ENCODE data around the gene SLC35C1. TPM values are rescaled to one million over a fixed set of nuclear protein-coding genes. Genes with fewer than 3 reads are reported as not detected.
A peak's percentile ranks its signal among the peaks of the same experiment; 100 is the strongest.

The SLC35C1 gene
- total and polyA plus RNA-seq, 12 donors, result 4.5 to 14.1 (median 6.1) TPM

DNA sequence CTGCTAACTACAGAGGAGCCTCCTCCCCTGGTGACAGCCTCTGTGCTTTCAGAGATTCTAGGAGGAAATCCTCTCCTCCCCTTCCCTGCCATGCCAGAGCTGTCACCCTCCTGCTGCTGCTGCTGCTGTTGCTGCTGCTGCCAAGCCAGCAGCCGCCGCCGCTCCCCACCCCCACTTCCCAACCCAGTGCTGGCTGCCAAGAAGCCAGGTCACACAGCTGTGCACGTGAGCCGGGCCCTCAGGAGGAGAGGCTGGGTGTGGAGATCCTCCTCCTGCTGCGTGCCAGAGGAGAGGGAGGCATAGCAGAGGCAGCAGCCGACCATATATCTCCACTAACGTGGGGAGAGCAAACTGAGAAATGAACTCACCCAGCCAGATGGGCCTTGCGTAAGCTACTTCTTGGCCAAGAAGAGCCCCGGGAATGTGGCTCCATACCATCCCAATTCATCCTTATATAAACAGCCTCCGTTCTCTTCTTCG is 54.8 kb downstream of the SLC35C1 start:
- peak; percentile 81 to 89 (median 86) for ATAC-seq
- intact Hi-C loops (cut with DNase I), result loop anchor here in 2 of 10 donors (5.0 to 10.0 kb wide), 2 partner anchors 58 to 145 kb away; partner anchors contain the start of gene PEX16 (in 1 of the 2)
- DNase-seq, result peak; percentile 93 to 94
- Histone ChIP-seq H3K4me3 (peak overlapping the region in 1 of 10 donors; percentile 6), H3K36me3 (peaks cover 0 to 94% (median 48%) of the 10 kb centered on the region in 9 donors), H3K27me3 (no peaks in the 10 kb centered on the region), H3K9me3 (no peaks in the 10 kb centered on the region), H3K4me1 (peaks cover 35 to 90% (median 65%) of the 10 kb centered on the region in 9 donors), H3K27ac (peak overlapping the region; percentile 68 to 99 (median 90))
- 16 to 18% methylated on average over 12 of the region's 12 CpGs for WGBS, 2 donors
- TF ChIP-seq, protein P1, sequence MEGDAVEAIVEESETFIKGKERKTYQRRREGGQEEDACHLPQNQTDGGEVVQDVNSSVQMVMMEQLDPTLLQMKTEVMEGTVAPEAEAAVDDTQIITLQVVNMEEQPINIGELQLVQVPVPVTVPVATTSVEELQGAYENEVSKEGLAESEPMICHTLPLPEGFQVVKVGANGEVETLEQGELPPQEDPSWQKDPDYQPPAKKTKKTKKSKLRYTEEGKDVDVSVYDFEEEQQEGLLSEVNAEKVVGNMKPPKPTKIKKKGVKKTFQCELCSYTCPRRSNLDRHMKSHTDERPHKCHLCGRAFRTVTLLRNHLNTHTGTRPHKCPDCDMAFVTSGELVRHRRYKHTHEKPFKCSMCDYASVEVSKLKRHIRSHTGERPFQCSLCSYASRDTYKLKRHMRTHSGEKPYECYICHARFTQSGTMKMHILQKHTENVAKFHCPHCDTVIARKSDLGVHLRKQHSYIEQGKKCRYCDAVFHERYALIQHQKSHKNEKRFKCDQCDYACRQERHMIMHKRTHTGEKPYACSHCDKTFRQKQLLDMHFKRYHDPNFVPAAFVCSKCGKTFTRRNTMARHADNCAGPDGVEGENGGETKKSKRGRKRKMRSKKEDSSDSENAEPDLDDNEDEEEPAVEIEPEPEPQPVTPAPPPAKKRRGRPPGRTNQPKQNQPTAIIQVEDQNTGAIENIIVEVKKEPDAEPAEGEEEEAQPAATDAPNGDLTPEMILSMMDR (IDR thresholded peaks at IDR 0.05), result no peak

DNA sequence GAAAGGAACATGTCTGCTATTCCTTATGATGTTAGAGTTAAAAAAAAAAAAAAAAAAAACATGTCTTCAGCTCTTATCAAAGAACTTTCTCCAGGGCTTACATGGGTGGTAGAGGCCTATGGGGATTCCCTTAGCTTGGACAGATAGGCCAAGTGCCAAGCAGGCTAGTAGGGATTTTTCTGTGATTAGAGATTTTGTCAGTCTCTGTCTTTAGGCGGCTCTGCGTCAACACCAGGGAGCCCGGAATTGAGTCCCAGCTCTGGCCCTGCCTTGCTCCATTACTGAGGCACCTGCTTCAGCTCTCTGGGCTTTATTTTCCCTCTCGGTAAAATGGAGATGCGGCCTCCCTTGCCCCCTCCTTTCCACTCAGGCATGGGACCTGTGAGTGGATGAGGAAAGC is 55.4 kb downstream of the SLC35C1 start:
- TF ChIP-seq, protein P1 (IDR thresholded peaks at IDR 0.05), result no peak
- H3K36me3 ChIP-seq, result peaks cover 0 to 97% (median 52%) of the 10 kb centered on the region in 9 donors
- H3K9me3 ChIP-seq, result no peaks in the 10 kb centered on the region
- DNase-seq, result no peak
- intact Hi-C loops (cut with DNase I), result loop anchor here in 2 of 10 donors (5.0 to 10.0 kb wide), 2 partner anchors 57 to 144 kb away; partner anchors contain the start of gene PEX16 (in 1 of the 2)
- peak overlapping the region; percentile 68 to 99 (median 90) for H3K27ac ChIP-seq
- H3K4me1 ChIP-seq, result peaks cover 35 to 84% (median 59%) of the 10 kb centered on the region in 9 donors
- 66 to 84% methylated on average over 5 of the region's 5 CpGs for WGBS, 2 donors
- H3K27me3 ChIP-seq, result no peaks in the 10 kb centered on the region
- ATAC-seq, result peak in 1 of 8 donors; percentile 0
- no peak overlapping the region for H3K4me3 ChIP-seq

GRCh38 chr11:45860764-45861510 is 56.0 kb downstream of the SLC35C1 start:
- H3K4me1 ChIP-seq, result peaks cover 30 to 78% (median 53%) of the 10 kb centered on the region in 9 donors
- DNase-seq (peak in 1 of 2 donors; percentile 38), ATAC-seq (peak in 3 of 8 donors; percentile 5 to 38 (median 13))
- H3K27me3 ChIP-seq, result no peaks in the 10 kb centered on the region
- peaks cover 0 to 97% (median 55%) of the 10 kb centered on the region in 9 donors for H3K36me3 ChIP-seq
- H3K27ac ChIP-seq, result peak overlapping the region; percentile 68 to 99 (median 90)
- H3K4me3 ChIP-seq, result no peak overlapping the region
- intact Hi-C loops (cut with DNase I), result loop anchor here in 2 of 10 donors (5.0 to 10.0 kb wide), 2 partner anchors 56 to 144 kb away; partner anchors contain the start of gene PEX16 (in 1 of the 2)
- TF ChIP-seq, protein P1 (IDR thresholded peaks at IDR 0.05), result no peak
- 45 to 64% methylated on average over 10 of the region's 10 CpGs for WGBS, 2 donors
- H3K9me3 ChIP-seq, result no peaks in the 10 kb centered on the region

Other genes starting within 250 kb of the SLC35C1 start
- gene CHST1, start 139.5 kb upstream of the SLC35C1 start, total RNA-seq, result 1 to 10 TPM in 9 of 10 donors, under 1 TPM in 1; 0.53 to 7.7 (median 1.5) TPM
- gene CHST1, start 139.5 kb upstream of the SLC35C1 start, polyA plus RNA-seq, result 1 to 10 TPM; 2.5 to 5.2 TPM
- 100 to 1,000 TPM in 5 of 10 donors, 10 to 100 TPM in 5; 61.8 to 131 (median 98.0) TPM for gene CRY2, start 42.3 kb downstream of the SLC35C1 start, total RNA-seq
- gene CRY2, start 42.3 kb downstream of the SLC35C1 start, polyA plus RNA-seq, result 10 to 100 TPM; 16.8 to 24.4 TPM
- gene MAPK8IP1, start 80.5 kb downstream of the SLC35C1 start, total RNA-seq, result 1 to 10 TPM; 4.4 to 8.0 (median 6.5) TPM
- 1 to 10 TPM; 2.6 to 3.1 TPM for gene MAPK8IP1, start 80.5 kb downstream of the SLC35C1 start, polyA plus RNA-seq
- under 1 TPM in 3 of 10 donors, not detected in 7; 0.38 to 0.55 (median 0.39) TPM for gene FREY1, start 102.1 kb downstream of the SLC35C1 start, total RNA-seq
- under 1 TPM; 0.22 to 0.59 TPM for gene FREY1, start 102.1 kb downstream of the SLC35C1 start, polyA plus RNA-seq
- 10 to 100 TPM; 10.8 to 17.8 (median 13.6) TPM for gene PEX16, start 112.7 kb downstream of the SLC35C1 start, total RNA-seq
- gene PEX16, start 112.7 kb downstream of the SLC35C1 start, polyA plus RNA-seq, result 10 to 100 TPM; 20.1 to 25.4 TPM
- gene LARGE2, start 117.5 kb downstream of the SLC35C1 start, total RNA-seq, result under 1 TPM in 1 of 10 donors, not detected in 9; 0.42 TPM
- gene LARGE2, start 117.5 kb downstream of the SLC35C1 start, polyA plus RNA-seq, result under 1 TPM in 1 of 2 donors, not detected in 1; 0.23 TPM